Esophagus squamous epithelium (tissue), 4 donors: Measurements from ENCODE around the gene NCKAP5.

Experiments used
- POLR2A ChIP-seq, 4 donors: fragments of 450-650 bp; IDR thresholded peaks; one replicate each; pipeline ENCODE4 v1.6.1; 2017; ENCODE audit warnings: antibody characterized with exemption in 4 of 4, mild to moderate bottlenecking in 4 of 4, moderate library complexity in 3 of 4
- TF ChIP-seq, protein P1 (sequence below), 6 experiments: fragments of 450-650 bp in 4 of 6; fragments of 200-600 bp in 2 of 6; sonication (generic) in 2 of 6; IDR thresholded peaks; one replicate each; pipeline ENCODE4 v1.5.1; 2016 to 2019; ENCODE audit warnings: antibody characterized with exemption in 6 of 6, mild to moderate bottlenecking in 4 of 6, moderate library complexity in 4 of 6

DNA sequence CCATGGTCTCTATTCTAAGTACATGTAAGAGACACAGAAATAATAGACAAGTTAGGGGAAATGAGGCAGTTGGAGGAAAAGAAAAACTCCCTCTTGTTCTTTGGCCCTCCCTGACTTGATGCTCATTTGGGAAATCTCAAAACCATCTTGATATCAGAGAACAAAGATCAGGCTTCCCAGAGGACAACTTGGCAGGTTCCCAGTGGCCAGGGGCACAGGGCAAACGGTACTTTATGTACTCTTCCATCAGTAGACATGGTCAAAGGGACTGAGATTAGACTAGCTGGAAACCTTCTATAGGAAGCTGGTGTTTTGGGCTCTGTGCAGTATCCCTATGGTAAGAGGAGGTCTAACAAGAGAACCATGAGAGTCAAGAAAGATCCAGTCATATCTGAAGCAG lies 56.6 kb downstream of the NCKAP5 start:
- TF ChIP-seq, protein P1, sequence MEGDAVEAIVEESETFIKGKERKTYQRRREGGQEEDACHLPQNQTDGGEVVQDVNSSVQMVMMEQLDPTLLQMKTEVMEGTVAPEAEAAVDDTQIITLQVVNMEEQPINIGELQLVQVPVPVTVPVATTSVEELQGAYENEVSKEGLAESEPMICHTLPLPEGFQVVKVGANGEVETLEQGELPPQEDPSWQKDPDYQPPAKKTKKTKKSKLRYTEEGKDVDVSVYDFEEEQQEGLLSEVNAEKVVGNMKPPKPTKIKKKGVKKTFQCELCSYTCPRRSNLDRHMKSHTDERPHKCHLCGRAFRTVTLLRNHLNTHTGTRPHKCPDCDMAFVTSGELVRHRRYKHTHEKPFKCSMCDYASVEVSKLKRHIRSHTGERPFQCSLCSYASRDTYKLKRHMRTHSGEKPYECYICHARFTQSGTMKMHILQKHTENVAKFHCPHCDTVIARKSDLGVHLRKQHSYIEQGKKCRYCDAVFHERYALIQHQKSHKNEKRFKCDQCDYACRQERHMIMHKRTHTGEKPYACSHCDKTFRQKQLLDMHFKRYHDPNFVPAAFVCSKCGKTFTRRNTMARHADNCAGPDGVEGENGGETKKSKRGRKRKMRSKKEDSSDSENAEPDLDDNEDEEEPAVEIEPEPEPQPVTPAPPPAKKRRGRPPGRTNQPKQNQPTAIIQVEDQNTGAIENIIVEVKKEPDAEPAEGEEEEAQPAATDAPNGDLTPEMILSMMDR (IDR thresholded peaks at IDR 0.05): no peak
- no peak for TF ChIP-seq POLR2A (IDR thresholded peaks at IDR 0.05)
